ENCODE results near the gene LASP1. TPM values are rescaled to one million over a fixed set of nuclear protein-coding genes. Genes with fewer than 3 reads are reported as not detected.

Gene LASP1
- total and polyA plus RNA-seq, 2 of the 4 experiments (the other 2 are of a cell fraction): 79.8 to 262 TPM

DNA sequence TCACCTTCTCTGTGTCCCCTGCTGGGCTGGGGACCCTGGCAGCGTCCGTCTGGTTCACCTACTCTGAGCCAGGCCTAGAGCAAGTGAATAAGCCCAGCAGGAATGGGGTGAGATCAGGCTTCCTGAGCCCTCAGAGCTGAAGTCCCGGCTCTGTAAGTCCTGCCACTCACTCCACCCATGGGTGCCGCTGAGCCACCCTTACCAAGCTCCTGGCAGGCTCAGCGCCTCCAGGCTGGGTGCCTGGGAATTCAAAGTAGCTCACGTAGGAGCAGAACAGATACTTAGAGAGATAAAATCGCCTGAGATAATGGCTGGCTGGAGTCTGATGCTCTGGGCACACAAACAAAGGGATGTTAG, 45.8 kb downstream of the LASP1 start:
- TF ChIP-seq BHLHE40 (IDR thresholded peaks at IDR 0.05; ENCODE audit: low read depth, low read length) (no peak), MAFK (IDR thresholded peaks at IDR 0.05; ENCODE audit: low read depth, low read length) (no peak), POLR2A (IDR thresholded peaks at IDR 0.05; ENCODE audit: low read depth, low read length) (no peak), SMC3 (IDR thresholded peaks at IDR 0.05; ENCODE audit: low read depth, low read length) (no peak), MXI1 (IDR thresholded peaks at IDR 0.05; ENCODE audit: borderline replicate concordance, low read depth, low read length) (no peak), RCOR1 (IDR thresholded peaks at IDR 0.05; ENCODE audit: insufficient replicate concordance, low read length) (no peak)
- TF ChIP-seq, protein P1, sequence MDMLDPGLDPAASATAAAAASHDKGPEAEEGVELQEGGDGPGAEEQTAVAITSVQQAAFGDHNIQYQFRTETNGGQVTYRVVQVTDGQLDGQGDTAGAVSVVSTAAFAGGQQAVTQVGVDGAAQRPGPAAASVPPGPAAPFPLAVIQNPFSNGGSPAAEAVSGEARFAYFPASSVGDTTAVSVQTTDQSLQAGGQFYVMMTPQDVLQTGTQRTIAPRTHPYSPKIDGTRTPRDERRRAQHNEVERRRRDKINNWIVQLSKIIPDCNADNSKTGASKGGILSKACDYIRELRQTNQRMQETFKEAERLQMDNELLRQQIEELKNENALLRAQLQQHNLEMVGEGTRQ (IDR thresholded peaks at IDR 0.05; ENCODE audit: low read depth, low read length): no peak
- Histone ChIP-seq H2AK5ac (ENCODE audit: low read depth, low read length) (no peak overlapping the region), H2AK9ac (replicated peaks; ENCODE audit: low read depth, low read length, poor library complexity) (no peak overlapping the region), H3K23ac (ENCODE audit: low read depth, low read length) (no peak overlapping the region), H3K79me1 (ENCODE audit: low read depth in 1 of 2, low read length in 2 of 2) (peaks cover 61 to 94% of the 10 kb centered on the region in 2 experiments; a peak in 3 of 4 replicates), H4K8ac (ENCODE audit: low read depth in 2 of 2, low read length in 2 of 2) (no peak overlapping the region), H3K18ac (ENCODE audit: low read depth, low read length) (no peak overlapping the region), H3K9ac (ENCODE audit: low read depth, low read length) (no peak overlapping the region), H3K56ac (ENCODE audit: extremely low read depth, insufficient read depth, low read length) (no peak overlapping the region), H4K5ac (ENCODE audit: low read depth, low read length) (no peak overlapping the region), H3K4me1 (ENCODE audit: control insufficient read depth, insufficient read depth, low read length) (peaks cover 8% of the 10 kb centered on the region; the same call in 1 of the 2 replicates), H3K9me1 (ENCODE audit: insufficient read depth, low read length) (peaks cover 20% of the 10 kb centered on the region), H3K4me2 (ENCODE audit: low read depth, low read length) (no peak overlapping the region), H3K14ac (replicated peaks; ENCODE audit: low read depth, low read length) (no peak overlapping the region), H4K20me1 (ENCODE audit: insufficient read depth, low read length) (peaks cover 69% of the 10 kb centered on the region), H2BK120ac (ENCODE audit: low read depth, low read length) (no peak overlapping the region), H2BK15ac (ENCODE audit: low read depth, low read length) (no peak overlapping the region), H2BK5ac (ENCODE audit: low read depth, low read length, poor library complexity, severe bottlenecking) (no peak overlapping the region), H3K27ac (ENCODE audit: insufficient read depth, low read length) (no peak overlapping the region; the same call in 1 of the 2 replicates), H3K9me3 (ENCODE audit: control insufficient read depth, insufficient read depth, low read length) (no peaks in the 10 kb centered on the region), H2BK20ac (ENCODE audit: low read depth, low read length) (no peak overlapping the region), H3K27me3 (ENCODE audit: control insufficient read depth, insufficient read depth, low read length) (no peaks in the 10 kb centered on the region), H3K36me3 (ENCODE audit: control insufficient read depth, insufficient read depth, low read length) (peaks cover 90% of the 10 kb centered on the region), H3K4me3 (ENCODE audit: insufficient read depth, low read depth, low read length) (no peak overlapping the region), H3K4ac (ENCODE audit: low read depth, low read length) (no peak overlapping the region), H4K91ac (ENCODE audit: insufficient read depth, low read depth, low read length) (no peak overlapping the region), H2AFZ (replicated peaks; ENCODE audit: low read length, poor library complexity) (peak overlapping the region; percentile 49)
- ChIA-PET CTCF (no interaction called here), POLR2A (ENCODE audit: unreplicated experiment) (no interaction called here)
- 100% methylated on average over 1 of the region's 7 CpGs; no CpG with 5 or more reads in 1 of the 2 experiments for WGBS, 2 experiments (ENCODE audit: extremely low coverage in 2 of 2, insufficient read length in 1 of 2)
- no TSS peak for BruUV-seq (replicated peaks)
- in situ Hi-C loops (cut with MboI; ENCODE audit: low sequenced_read_pairs) (no loop called here), dilution Hi-C loops (cut with HindIII; ENCODE audit: low sequenced_read_pairs, unreplicated experiment) (no loop called here), intact Hi-C loops (cut with micrococcal nuclease) (no loop called here)
- DNase-seq (no peak), ATAC-seq (ENCODE audit: low read depth) (no peak)

Measured in IMR-90 (cell line).